ENCODE measurements around the gene ASIC2.

Gene ASIC2

DNA sequence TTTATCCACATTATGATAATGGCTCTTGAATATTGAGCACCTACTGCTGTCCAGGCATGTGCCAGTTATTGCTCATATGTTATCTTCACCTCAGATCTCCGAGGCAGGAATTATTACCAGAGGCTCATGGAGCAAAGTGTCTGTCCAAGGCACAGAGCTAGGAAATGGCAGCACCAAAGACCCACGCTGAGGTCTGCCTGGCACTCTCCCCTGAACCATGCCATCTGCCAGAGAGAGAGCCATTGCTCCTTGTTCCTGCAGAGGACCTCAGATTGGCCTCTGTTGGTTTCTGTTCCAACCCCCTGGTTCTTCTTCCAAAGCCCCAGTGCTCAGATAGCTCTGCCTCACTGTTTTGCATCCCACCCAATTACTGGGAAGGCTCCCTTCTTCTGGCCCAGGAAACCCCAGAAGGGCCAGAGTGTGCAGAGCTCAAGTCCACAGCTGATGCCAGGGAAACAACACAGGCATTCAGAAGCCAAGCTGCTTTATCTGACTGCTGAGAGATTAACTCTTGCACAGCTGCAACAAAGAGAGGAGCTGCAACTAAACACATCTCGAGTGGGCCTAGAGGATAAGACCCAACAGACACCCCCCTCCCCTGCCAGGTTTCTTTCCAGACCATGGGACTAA is 5.9 kb downstream of the ASIC2 start:
- DNase-seq (ENCODE audit: low spot score), result no peak

GRCh38 chr17:33285413-33285812 is 7.7 kb downstream of the ASIC2 start:
- DNase-seq (ENCODE audit: low spot score), result no peak

DNA sequence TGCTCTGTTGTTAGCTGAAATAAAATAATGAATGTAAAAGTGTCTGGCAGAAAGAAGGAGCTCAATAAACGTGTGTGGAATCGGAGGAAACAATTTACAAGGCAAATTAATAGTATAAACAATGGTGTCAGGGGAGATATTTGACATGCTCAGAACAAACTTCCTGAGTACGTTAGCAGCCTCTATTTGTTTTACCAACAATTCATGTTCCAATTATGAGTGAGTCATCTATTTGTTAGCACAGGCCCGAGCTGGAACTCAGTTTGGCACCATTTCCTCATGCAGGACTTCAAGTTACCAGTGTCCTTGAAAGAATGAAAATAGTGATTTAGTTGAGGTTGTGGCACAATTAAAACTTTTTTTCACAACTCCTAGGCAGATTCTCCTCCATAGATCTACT is 9.1 kb downstream of the ASIC2 start:
- no peak for DNase-seq (ENCODE audit: low spot score)

DNA sequence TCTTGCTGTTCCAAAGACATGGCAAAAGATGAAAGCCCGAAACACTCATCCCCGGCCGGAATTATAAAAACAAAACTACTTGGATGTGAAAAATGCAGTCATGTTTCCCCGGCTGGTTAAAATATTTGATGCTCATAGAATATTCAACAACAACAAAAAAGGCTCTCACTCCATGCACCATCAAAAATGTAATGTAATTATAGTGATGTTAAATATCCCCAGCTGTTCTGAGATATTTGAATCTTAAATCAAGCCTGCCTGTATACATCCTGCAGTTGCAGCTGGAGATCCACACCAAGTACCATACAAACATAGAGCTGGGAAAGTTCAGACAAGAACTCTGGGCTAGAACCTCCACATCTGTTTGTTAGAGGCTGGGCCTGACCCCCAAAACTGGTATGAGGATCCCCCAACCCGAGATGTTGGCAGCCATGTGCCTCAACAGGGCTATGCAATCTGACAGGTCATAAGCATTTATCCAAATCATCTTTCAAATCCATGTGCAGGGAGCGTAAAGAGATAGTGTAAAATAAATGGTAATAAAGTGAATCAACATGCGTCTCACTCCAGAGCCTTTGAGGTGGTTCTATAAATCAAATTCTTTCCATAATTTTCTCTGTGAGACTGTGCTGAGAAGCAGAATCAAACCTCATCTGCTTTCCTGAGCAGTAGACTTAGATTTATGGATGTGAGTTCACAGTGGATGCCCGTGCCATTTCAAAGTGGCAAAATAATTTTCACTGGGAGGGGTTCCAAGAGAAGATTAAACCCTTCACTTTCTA is 12.7 kb downstream of the ASIC2 start:
- DNase-seq (ENCODE audit: low spot score), result no peak

- no peak for DNase-seq (ENCODE audit: low spot score)
These were observed 15.5 kb downstream of the ASIC2 start for GRCh38 chr17:33277436-33278100.

DNA sequence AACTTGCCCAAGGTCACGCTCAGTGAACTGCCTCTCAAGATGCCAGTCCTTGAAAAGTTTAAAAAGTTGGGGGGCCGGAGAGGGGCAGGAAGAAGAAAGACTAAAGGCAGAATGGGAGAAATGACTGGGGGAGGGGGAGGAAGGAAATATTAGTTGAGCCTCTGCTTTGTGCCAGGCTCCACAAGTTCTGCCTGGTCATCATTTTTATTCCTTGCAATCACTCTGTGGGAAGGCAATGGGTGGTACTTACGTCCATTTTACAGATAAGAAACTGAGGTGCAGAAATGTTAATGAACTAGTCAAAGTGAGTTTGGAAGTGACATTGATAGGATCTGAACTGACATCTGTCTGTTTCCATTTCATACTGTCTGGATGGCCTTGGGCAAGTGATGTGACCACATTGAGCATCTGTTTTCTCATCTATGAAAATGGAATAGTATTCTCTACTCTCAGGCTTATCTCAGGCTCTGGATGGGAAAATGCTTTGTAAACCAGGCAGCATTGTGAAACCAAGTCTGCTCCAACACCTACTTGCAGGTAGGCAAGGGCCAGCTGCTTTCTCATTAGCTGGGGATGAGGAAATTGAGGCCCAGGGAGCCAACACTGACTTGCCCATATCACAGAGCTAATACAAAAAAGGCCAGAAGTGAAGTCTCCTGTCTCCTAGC is 19.2 kb downstream of the ASIC2 start:
- DNase-seq (ENCODE audit: low spot score), result no peak

DNA sequence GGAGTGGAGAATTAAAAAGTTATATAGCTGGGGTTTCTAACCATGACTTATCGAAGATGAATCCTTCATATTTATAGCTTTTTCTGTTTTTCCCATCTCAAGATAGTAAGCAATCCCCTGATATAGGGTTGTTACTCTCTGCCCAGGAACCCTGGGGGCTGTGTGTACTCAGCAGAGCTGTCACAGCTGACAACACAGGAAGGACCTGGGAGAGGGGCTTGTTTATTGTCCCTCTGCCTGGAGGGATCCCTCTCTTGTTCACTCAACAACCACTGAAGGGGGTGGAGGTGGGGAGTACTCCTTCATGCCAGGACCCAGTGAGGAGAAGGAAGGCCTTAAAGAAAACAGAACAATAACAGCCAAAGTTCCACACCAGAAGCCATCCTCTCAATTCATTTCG is 19.8 kb downstream of the ASIC2 start:
- no peak for DNase-seq (ENCODE audit: low spot score)

- DNase-seq (ENCODE audit: low spot score), result no peak
These were observed 20.7 kb downstream of the ASIC2 start for GRCh38 chr17:33272438-33272837.

- no peak for DNase-seq (ENCODE audit: low spot score)
These were observed 23.6 kb downstream of the ASIC2 start for GRCh38 chr17:33269337-33270060.

DNA sequence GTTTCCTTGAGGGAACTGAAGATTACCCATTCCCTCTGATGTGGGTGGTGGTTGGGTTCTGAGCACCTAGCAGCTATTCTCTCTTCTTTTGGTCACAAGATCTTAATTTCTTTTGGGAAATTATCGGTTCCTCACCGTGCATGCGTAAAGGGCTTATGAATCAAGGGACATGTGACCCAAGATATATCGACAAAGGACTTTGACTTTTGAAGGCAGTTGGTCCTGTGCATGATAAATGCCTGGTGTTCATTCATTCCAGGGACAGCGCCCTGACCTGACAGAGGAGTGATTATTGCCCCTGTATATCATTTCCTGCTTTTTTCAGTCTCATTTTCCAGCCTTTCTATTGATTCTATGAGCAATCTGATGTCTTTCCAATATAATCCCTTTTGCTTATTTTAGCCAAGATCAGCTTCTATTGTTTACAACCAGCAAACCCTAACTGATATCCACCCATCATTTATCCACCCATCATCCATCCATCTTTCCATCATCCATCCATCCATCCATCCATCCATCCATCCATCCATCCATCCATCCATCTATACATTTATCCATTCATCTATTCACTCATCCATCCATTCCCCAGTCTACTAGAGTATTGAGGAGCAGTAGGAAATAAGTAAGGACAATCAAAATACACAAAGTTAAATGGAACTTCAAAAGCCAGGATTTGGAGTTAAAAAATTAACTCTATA is 25.1 kb downstream of the ASIC2 start:
- no peak for DNase-seq (ENCODE audit: low spot score)

DNA sequence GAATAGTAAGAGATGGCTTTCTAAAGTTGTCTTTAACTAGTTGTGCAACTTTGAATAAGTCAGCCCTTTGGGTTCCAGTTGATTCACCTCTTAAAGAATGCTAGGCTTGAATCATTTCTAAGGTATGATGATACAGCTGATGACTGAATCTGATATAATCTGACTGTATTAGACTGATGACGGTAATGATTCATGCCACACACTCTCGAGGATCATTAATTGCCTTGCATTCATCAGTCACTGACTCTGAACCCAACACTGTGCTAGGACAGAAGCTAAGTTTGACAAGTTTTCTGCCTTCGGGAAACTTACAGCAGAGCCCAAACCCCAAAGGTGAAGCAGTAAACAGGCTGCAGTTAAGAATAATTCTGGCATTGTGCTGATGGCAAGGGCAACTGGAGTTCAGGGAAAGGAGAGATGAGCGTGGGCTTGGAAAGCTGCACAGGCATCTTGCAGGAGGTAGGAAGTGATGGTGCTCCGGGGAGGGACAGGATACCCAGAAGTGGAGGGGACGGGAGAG is 25.8 kb downstream of the ASIC2 start:
- DNase-seq (ENCODE audit: low spot score), result no peak

GRCh38 chr17:33266611-33267010 is 26.5 kb downstream of the ASIC2 start:
- peak; percentile 33 for DNase-seq (ENCODE audit: low spot score)

DNA sequence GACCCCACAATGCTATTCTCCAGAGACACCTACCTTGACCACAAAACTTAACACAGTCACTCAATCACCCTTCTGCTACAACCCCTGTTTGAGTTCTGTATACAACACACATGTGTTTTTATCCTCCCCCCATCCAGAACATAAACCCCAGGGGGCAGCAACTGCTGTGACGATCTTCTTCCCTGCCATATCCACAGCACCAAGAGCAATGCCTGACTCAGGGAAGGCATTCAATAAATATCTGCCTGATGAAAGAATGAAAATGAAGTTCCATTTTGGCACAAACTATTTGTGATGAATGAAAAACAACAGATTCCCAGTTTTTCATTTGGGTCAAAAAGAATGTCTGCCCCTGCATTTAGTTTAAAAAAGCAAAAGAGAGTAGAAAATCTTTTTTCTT is 27.0 kb downstream of the ASIC2 start:
- no peak for DNase-seq (ENCODE audit: low spot score)

DNA sequence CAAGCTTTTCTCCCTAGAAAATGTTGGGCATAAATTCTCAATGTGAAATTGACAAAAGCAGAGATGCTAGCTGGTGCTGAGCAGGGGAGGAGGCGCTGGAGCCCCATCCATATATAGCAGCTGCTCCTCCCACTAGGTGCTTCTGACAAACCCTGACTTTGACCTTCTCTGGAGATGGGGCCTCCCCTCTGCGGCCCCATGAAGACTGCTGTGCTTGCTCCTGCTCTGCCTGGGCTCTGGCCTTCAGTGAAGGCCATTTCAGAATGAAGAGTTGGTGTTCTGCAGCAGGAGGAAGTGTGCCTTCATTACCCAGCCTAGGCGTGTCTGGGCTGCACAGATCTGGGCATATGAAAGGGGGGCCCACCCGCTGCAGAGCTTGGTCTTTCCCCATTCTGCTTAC is 29.7 kb downstream of the ASIC2 start:
- DNase-seq (ENCODE audit: low spot score), result no peak

DNA sequence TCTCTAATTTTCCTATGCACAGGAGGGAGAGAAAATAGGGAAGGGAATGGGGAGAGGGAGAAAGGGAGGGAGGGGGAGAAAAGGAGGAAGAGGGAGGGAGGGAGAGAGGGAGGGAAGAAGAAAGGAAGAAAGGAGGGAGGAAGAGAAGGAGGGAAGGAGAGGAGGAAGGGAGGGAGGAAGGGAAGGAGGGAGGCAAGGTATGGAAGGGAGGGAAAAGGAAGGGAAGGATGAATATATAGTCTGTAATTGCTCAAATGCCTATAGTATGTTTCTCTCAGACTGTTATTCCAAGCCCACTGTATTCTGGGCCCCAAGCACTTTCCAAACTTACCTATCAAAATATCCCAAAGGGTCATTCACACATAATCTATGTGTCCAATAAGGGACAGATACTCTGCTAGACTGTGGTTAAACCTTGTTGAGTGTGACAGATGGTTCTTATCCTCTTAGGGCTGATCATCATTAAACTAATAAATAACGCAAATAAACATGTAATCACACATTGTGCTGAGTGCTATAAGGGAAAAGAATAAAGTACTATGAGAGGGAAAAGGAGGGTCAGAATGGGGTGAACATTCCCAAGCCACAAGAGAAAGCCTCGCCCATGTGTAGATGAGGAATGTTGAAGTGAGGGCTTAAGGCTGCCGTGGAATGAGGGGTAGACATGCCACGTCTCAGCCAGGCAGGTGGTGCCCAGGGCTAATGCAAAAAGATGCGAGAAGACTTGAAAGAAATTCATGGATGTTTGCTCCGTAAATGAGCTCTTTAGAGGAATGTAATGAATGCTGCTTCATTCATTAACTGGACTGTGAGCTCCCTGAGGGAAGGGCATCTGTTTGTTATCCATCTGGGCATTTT is 30.6 kb downstream of the ASIC2 start:
- DNase-seq (ENCODE audit: low spot score), result no peak

GRCh38 chr17:33261820-33262219 is 31.3 kb downstream of the ASIC2 start:
- DNase-seq (ENCODE audit: low spot score), result no peak

DNA sequence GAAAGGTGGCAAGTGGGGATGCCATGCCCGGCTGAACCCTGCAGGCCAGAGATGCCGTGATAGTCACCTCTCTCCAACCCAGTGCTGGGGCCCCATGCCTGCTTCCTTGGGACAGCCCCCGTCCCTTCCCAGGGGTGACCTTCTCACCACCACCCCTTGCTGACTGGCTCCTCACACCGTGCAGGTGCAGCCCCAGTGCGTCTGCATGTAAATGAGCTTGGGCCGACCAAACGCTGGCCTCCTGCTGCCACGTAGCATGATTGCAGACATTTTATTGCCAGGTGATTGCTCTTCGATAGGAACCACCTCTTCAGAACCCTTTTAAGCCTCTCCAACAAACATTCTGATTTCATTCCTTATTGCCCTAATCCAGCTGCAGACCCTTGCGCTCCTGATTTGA is 32.5 kb downstream of the ASIC2 start:
- no peak for DNase-seq (ENCODE audit: low spot score)

GRCh38 chr17:33258296-33258695 is 34.8 kb downstream of the ASIC2 start:
- DNase-seq (ENCODE audit: low spot score), result no peak

- no peak for DNase-seq (ENCODE audit: low spot score)
These were observed 47.9 kb downstream of the ASIC2 start for GRCh38 chr17:33245183-33245582.

GRCh38 chr17:33243732-33244131 is 49.4 kb downstream of the ASIC2 start:
- DNase-seq (ENCODE audit: low spot score), result no peak

Data from putamen (tissue), 1 donor.